ENCODE measurements around the gene RNF183.
"Not testable (repeated sequence)": the region's sequence is repeated elsewhere in the genome, so short reads cannot be mapped to it uniquely, and the experiment has no call there.

RNF183 gene

DNA sequence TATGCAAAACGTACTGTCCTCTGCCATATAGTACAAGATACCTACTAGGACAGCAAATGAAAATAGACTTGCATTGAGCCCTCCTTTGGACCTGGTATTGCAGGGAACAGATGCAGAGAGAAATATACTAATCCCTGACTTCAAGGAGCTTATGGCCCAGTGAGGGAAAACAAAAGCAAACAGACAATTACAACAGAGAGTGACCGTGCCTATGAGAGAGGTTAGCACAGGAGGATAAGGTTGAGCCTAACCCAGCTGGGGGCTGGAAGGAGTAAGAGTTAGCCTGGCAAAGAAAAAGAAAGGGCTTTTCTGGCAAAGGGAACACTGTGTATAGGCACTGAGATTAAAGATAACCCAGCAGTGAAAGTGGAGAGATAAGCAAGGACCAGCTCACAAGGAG lies 33.3 kb downstream of the RNF183 start:
- DNase-seq: no peak

DNA sequence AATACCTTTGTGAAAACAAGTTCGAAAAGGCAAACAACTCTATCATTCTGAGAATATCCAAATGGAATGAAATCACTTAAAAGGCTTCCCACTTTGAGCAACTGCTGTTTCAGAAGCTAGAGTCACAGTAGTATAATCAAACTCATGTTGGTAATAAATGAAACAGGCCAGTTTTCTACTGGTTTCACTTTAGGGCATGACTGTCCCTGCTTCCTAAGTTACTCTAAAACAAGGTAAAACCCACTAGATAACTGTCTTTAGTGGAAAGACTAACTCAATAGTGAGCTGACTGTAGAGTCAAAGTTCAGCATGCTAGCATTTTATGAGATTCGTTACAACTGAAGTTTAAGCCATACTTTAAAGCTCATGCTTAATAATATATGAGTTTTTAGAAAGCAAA lies 33.8 kb downstream of the RNF183 start:
- DNase-seq: no peak

GRCh38 chr9:113267911-113268566 lies 35.1 kb downstream of the RNF183 start:
- DNase-seq: no peak

DNA sequence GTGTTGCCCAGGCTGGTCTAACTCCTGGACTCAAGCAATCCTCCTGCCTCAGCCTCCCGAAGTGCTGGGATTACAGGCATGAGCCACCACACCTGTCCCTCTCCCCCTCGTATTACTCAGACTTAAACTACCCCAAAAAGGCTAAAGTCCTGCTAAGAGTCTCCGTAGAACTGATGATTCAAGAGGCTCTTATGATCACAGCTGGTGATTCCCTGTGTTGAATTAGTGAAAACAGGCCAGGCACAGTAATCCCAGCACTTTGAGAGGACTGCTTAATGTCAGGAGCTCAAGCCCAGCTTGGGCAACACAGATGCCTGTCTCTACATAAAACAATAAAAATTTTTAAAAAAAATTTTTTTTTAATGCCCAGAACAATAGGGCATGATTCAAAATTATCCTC lies 37.0 kb downstream of the RNF183 start:
- no peak for DNase-seq

GRCh38 chr9:113261917-113262671 lies 41.1 kb downstream of the RNF183 start:
- no peak for DNase-seq

DNA sequence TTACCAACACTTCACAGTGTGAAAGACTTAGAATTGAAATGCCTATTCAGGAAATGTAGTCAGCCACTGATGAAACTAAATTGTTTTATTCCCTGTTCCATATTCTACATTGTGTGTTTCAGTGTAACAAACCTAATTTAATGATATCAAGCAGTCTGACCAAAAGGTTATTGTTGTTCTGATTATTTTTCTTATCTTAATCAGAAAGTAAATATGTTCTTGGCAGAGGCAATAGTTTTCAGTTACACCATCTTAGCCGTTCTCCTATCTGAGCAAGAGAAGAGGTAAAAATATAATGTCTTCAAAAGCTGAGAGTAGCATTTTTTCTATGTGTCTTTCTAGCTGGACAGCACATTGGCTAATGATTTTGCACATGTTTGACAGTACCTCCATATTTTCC lies 44.9 kb downstream of the RNF183 start:
- no peak for DNase-seq

GRCh38 chr9:113257863-113258262 lies 45.3 kb downstream of the RNF183 start:
- no peak for DNase-seq

DNA sequence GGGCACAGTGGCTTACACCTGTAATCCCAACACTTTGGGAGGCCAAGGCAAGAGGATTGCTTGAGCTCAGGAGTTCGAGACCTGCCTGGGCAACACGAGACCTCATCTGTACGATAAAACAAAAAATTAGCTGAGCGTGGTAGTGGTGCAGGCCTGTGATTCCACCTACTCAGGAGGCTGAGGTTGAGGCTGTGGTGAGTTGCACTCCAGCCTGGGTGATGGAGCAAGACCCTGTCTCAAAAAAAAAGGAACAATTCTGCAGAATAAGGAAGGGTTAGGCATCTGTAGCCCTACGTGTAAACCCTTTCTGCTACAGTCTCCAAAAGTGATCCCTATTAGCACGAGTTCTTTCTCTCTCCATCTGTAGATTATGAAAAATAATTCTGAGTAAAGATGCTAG lies 47.7 kb downstream of the RNF183 start:
- DNase-seq: no peak

DNA sequence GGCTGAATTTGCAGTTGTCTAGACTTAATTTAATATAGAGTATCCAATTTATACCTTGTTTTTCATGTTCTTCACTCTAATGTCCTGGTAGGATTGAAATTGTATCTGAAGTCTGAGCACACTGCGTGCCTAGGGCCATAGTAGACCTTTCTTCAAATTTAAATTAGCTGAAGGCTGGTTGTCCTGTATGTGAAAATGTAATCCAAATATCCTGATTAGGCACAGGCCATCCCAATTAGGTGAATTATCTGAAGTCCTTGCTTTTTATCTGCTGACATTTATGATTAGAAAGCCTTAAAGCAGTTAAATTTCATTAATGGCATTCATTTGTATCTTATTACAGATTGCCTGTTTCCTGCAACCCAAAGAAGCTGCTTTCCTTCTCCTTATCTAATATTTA lies 48.2 kb downstream of the RNF183 start:
- no peak for DNase-seq

DNA sequence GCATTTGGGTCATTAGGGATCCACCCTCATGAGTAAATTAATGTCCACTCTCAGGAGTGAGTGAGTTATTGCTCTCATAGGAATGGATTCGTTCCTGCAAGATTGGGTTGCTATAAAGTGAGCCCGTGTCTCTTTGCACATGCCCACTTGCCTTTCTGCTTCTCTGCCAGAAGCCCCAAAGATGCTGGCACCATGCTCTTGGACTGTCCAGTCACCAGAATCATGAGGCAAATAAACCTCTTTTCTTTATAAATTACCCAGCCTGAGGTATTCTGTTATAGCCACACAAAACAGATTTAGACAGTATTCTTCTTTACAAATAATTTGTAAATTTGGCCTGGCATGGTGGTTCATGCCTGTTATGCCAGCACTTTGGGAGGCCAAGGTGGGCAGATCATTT lies 52.4 kb downstream of the RNF183 start:
- DNase-seq: no peak

GRCh38 chr9:113249661-113250060 lies 53.5 kb downstream of the RNF183 start:
- DNase-seq: not testable (repeated sequence)

- DNase-seq: no peak
Measured at GRCh38 chr9:113247640-113248039, 55.5 kb downstream of the RNF183 start.
